Activated effector memory CD4-positive, alpha-beta T cell treated with Interleukin-2 at 50 U/mL for 16 hours (primary cell): ENCODE results near the gene ST8SIA6.

ENCODE experiments used
- DNase-seq: peaks from one replicate; pipeline ENCODE4 v3.0.0-alpha.2; 2020

Gene ST8SIA6

GRCh38 chr10:17383801-17384555, 70.4 kb downstream of the ST8SIA6 start:
- no peak for DNase-seq

GRCh38 chr10:17381502-17382142, 72.8 kb downstream of the ST8SIA6 start:
- DNase-seq = no peak

GRCh38 chr10:17380888-17381287, 73.5 kb downstream of the ST8SIA6 start:
- DNase-seq = no peak

GRCh38 chr10:17380016-17380415, 74.4 kb downstream of the ST8SIA6 start:
- DNase-seq = no peak

GRCh38 chr10:17379151-17379690, 75.2 kb downstream of the ST8SIA6 start:
- no peak for DNase-seq

GRCh38 chr10:17375936-17376584, 78.3 kb downstream of the ST8SIA6 start:
- DNase-seq = no peak

GRCh38 chr10:17368708-17369272, 85.6 kb downstream of the ST8SIA6 start:
- DNase-seq = no peak

GRCh38 chr10:17366705-17367104, 87.7 kb downstream of the ST8SIA6 start:
- DNase-seq = no peak

GRCh38 chr10:17365402-17365801, 89.0 kb downstream of the ST8SIA6 start:
- DNase-seq = no peak

- DNase-seq = no peak
Measured at GRCh38 chr10:17358461-17358860, 95.9 kb downstream of the ST8SIA6 start.

- DNase-seq = no peak
Measured at GRCh38 chr10:17357781-17358180, 96.6 kb downstream of the ST8SIA6 start.

- no peak for DNase-seq
Measured at GRCh38 chr10:17356820-17357219, 97.6 kb downstream of the ST8SIA6 start.

- no peak for DNase-seq
Measured at GRCh38 chr10:17354781-17355180, 99.6 kb downstream of the ST8SIA6 start.

- no peak for DNase-seq
Measured at GRCh38 chr10:17353568-17354300, 100.7 kb downstream of the ST8SIA6 start.

- no peak for DNase-seq
Measured at GRCh38 chr10:17352583-17352982, 101.8 kb downstream of the ST8SIA6 start.

- no peak for DNase-seq
Measured at GRCh38 chr10:17351506-17351905, 102.9 kb downstream of the ST8SIA6 start.

GRCh38 chr10:17349717-17350116, 104.7 kb downstream of the ST8SIA6 start:
- no peak for DNase-seq

GRCh38 chr10:17348501-17349349, 105.7 kb downstream of the ST8SIA6 start:
- DNase-seq = no peak

GRCh38 chr10:17348011-17348500, 106.3 kb downstream of the ST8SIA6 start:
- DNase-seq = no peak

GRCh38 chr10:17344206-17344605, 110.2 kb downstream of the ST8SIA6 start:
- no peak for DNase-seq

- DNase-seq = no peak
Measured at GRCh38 chr10:17343118-17343517, 111.3 kb downstream of the ST8SIA6 start.
